Mesothelial cell of epicardium (in vitro differentiated cells): ENCODE measurements around the gene CNTF. TPM values are rescaled to one million over a fixed set of nuclear protein-coding genes. Genes with fewer than 3 reads are reported as not detected.

Source experiments
- DNase-seq, 2 experiments: peaks; one replicate each; pipeline ENCODE4 v3.0.0; 2021; ENCODE audit warnings: low spot score in 2 of 2; ENCODE audit not compliant: unreplicated experiment in 2 of 2
- H3K27ac Mint-ChIP-seq: 2 replicates; pipeline ENCODE4 v1.8.0; 2021; ENCODE audit warnings: mixed read lengths
- H3K27me3 Mint-ChIP-seq: 2 replicates; pipeline ENCODE4 v1.8.0; 2021; ENCODE audit warnings: low read depth, mixed read lengths
- H3K36me3 Mint-ChIP-seq: 2 replicates; pipeline ENCODE4 v1.8.0; 2021; ENCODE audit warnings: mixed read lengths
- H3K4me1 Mint-ChIP-seq: 2 replicates; pipeline ENCODE4 v1.8.0; 2021; ENCODE audit warnings: mixed read lengths
- H3K4me3 Mint-ChIP-seq: 2 replicates; pipeline ENCODE4 v1.8.0; 2021; ENCODE audit warnings: mild to moderate bottlenecking, moderate library complexity, mixed read lengths
- H3K9me3 Mint-ChIP-seq: 2 replicates; pipeline ENCODE4 v1.8.0; 2021; ENCODE audit warnings: mixed read lengths
- total RNA-seq: library from RNA; stranded (reverse); gene quantifications from 3 replicates; pipeline ENCODE4 v1.2.1, GENCODE V29; 2021
- TF ChIP-seq, protein P1 (sequence below): fragments of 200-600 bp; sonication (generic); IDR thresholded peaks from one replicate; pipeline ENCODE4 v1.5.0; 2021; ENCODE audit warnings: antibody characterized with exemption; ENCODE audit not compliant: unreplicated experiment

The CNTF gene
- total RNA-seq, 1 donor from 2014 or later = 2.7 TPM

DNA sequence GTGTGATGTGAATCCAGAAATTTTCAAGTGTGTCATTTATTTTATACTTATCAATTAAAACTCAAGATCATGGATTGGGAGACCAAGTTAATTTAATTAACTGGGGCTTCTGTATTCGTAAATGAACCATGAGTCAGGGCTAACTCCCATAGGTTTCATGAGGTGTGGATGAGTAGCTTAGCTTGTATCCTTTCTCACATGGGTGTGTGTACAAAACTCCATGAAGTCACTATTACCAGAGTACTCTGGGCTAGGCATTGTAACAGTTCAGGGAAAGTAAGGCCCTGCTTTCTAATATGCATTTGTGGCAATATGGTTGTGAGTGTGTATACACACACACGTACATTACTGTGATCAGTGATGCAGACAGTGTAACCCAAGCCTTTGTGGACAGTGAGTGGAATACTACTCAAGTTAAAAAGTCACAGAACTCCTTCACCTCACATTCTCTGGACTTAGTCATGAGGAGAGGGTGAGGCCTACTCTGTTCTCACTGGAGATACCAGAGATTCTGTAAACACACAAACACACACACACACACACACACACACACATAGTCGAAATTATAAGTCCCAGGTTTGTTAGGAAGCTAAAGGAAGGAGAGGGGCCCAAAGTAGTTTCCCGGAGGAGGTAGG, 3.5 kb downstream of the CNTF start:
- DNase-seq = no peak

DNA sequence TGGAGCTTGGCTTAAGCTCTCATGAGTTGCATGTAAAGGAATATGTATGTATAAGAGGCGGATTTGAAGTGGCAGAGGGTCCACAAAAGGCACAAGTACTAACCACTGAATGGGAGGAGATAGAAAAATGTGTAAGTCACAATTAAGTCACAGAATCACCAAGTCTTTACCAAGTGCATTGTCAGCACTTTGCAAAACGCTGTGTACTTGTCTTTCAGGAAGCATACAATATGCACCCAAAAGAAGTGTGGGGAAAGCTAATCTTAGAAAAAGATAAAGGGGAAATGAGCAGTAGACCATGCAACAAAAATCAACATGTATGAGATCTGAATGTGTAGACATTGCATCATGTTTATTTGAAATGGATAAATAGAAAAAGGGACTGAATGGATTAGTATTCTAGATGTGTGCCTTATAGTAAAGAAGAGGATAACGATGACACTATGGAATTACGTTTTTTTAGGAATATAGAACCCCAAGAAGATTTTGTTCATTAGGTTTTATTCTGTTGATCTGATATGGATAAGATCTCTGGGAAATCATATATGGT, 4.5 kb downstream of the CNTF start:
- Mint-ChIP-seq H3K27ac (no peak overlapping the region), H3K4me1 (peaks cover 2% of the 10 kb centered on the region)

More for the DNA sequence above, 3.5 kb downstream of the CNTF start:
- Mint-ChIP-seq H3K27ac (no peak overlapping the region), H3K36me3 (peaks cover 15% of the 10 kb centered on the region), H3K4me1 (peaks cover 2% of the 10 kb centered on the region), H3K9me3 (no peaks in the 10 kb centered on the region), H3K27me3 (no peaks in the 10 kb centered on the region), H3K4me3 (no peak overlapping the region)
- TF ChIP-seq, protein P1, sequence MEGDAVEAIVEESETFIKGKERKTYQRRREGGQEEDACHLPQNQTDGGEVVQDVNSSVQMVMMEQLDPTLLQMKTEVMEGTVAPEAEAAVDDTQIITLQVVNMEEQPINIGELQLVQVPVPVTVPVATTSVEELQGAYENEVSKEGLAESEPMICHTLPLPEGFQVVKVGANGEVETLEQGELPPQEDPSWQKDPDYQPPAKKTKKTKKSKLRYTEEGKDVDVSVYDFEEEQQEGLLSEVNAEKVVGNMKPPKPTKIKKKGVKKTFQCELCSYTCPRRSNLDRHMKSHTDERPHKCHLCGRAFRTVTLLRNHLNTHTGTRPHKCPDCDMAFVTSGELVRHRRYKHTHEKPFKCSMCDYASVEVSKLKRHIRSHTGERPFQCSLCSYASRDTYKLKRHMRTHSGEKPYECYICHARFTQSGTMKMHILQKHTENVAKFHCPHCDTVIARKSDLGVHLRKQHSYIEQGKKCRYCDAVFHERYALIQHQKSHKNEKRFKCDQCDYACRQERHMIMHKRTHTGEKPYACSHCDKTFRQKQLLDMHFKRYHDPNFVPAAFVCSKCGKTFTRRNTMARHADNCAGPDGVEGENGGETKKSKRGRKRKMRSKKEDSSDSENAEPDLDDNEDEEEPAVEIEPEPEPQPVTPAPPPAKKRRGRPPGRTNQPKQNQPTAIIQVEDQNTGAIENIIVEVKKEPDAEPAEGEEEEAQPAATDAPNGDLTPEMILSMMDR = no peak

DNA sequence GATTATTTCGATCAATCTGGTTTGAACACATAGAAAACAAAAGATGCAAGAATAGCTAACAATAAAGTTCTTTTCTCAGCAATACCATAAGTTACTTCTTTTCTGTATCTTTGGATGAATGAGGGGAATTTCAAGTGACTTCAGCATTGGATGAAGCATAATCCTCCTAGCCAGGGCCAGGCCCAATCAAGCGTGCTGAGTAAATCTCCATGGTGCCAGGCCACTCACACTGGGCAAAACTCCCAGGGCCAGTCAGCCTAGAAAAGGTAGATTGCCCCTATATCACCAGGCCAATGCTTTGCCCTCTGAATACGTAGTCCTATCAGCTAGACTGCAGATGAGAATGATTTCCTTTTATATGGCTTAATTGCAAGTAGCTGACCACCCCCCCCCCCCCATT, 6.0 kb downstream of the CNTF start:
- H3K4me3 Mint-ChIP-seq = no peak overlapping the region
- no peaks in the 10 kb centered on the region for H3K9me3 Mint-ChIP-seq
- no peak for DNase-seq
- H3K36me3 Mint-ChIP-seq = peaks cover 4% of the 10 kb centered on the region
- no peaks in the 10 kb centered on the region for H3K27me3 Mint-ChIP-seq
- TF ChIP-seq, protein P1 = no peak
- H3K4me1 Mint-ChIP-seq = peaks cover 2% of the 10 kb centered on the region
- no peak overlapping the region for H3K27ac Mint-ChIP-seq

More for the DNA sequence above, 4.5 kb downstream of the CNTF start:
- TF ChIP-seq, protein P1 = no peak
- Mint-ChIP-seq H3K36me3 (peaks cover 15% of the 10 kb centered on the region), H3K9me3 (no peaks in the 10 kb centered on the region), H3K27me3 (no peaks in the 10 kb centered on the region), H3K4me3 (no peak overlapping the region)
- DNase-seq = no peak

DNA sequence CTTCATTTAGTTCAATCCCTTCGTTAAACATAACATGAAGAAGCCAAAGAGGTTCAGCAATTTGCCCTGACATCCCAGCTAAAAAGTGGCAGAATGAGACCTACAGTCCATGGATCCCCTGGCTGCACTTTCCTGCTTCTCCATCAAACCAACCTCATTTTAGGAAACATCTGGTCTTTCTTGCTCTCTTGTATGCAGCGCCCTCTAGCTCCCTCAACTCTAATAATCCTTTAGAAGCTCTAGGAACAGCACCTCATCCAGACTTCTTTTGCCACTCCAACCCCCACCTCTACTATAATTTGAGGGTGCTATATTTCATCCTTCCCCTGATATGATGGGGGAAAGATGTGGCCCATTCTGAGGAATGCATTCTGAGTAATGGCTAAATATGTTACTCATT, 7.4 kb downstream of the CNTF start:
- Mint-ChIP-seq H3K27me3 (no peaks in the 10 kb centered on the region), H3K9me3 (no peaks in the 10 kb centered on the region), H3K27ac (no peak overlapping the region), H3K4me3 (no peak overlapping the region), H3K4me1 (peaks cover 2% of the 10 kb centered on the region), H3K36me3 (no peaks in the 10 kb centered on the region)
- no peak for DNase-seq
- TF ChIP-seq, protein P1 = no peak

DNA sequence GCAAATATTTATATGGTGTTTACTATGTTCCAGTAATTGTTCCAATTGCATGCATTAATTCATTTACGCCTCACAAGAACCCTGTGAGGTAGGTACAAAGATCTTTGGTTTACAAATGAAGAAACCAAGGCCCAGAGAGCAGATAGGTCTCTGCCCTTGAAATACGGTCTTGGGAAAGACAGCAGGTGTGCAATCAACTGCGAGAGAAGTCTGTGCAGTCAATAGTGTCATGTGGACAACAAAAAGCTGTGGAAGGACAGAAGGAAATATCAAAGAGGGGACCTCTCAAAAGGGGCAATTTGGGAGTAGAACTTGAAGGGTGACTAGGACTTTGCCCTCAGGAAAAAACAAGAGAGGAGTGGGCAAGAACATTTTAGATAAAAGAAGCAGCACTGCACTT, 8.9 kb downstream of the CNTF start:
- H3K9me3 Mint-ChIP-seq = no peaks in the 10 kb centered on the region
- peaks cover 2% of the 10 kb centered on the region for H3K4me1 Mint-ChIP-seq
- TF ChIP-seq, protein P1 = no peak
- no peaks in the 10 kb centered on the region for H3K36me3 Mint-ChIP-seq
- no peak for DNase-seq
- H3K27ac Mint-ChIP-seq = no peak overlapping the region
- H3K4me3 Mint-ChIP-seq = no peak overlapping the region
- H3K27me3 Mint-ChIP-seq = no peaks in the 10 kb centered on the region
